ENCODE data around the gene NUP37. TPM values are rescaled to one million over a fixed set of nuclear protein-coding genes. Genes with fewer than 3 reads are reported as not detected.

Gene NUP37
- total and polyA plus RNA-seq, 4 donors, result 14.0 to 23.3 (median 19.5) TPM

DNA sequence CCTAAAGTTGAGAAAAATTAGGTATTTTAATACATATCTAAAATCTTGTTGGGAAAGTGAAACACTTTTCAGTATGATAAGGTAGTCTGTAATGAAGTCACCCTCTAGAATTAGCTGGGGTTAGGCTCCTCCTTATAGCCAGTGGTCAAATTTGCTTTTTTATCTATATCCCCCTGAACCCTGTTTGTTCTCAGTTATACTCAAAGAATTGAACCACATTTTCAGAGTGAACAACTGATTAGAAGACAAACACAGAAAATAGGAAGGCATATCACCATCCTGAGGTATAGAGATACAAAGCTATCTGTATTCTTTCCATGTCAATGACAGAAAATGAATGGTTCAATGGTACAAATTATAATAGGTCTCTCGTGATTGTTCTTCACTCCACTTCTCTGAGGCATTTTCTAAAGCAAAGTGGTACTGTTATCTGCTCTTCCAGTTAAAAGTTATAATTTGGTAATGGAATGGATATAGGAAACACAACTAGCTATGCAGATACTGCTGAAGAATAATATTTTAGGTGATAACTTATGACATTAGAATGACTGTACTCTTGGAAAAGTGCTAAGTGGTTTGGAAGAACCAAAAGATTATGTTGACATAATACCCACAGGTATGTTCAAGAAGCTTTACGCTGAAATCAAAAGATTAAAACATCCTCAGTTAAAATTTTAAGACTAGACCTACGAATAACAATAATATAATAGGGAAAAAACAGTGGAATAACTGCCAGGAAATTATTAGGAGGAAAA is 85.7 kb downstream of the NUP37 start:
- Histone ChIP-seq H3K27me3 (ENCODE audit: control insufficient read depth in 3 of 3, insufficient read depth in 3 of 3, low read length in 2 of 3) (no peaks in the 10 kb centered on the region), H3K4me1 (ENCODE audit: control insufficient read depth in 5 of 5, insufficient read depth in 5 of 5, low read length in 5 of 5) (no peaks in the 10 kb centered on the region), H3K4me3 (no peak overlapping the region), H3K36me3 (ENCODE audit: control insufficient read depth in 4 of 4, insufficient read depth in 4 of 4, low read length in 4 of 4) (peaks cover 0 to 22% (median 8%) of the 10 kb centered on the region in 4 donors), H3K27ac (ENCODE audit: low read depth in 1 of 2, low read length in 1 of 2) (no peak overlapping the region), H3K9ac (ENCODE audit: insufficient read depth in 1 of 2, low read length in 2 of 2) (no peak overlapping the region), H3K9me3 (ENCODE audit: control insufficient read depth in 4 of 4, insufficient read depth in 3 of 4, low read length in 3 of 4) (no peaks in the 10 kb centered on the region)
- TF ChIP-seq, protein P1, sequence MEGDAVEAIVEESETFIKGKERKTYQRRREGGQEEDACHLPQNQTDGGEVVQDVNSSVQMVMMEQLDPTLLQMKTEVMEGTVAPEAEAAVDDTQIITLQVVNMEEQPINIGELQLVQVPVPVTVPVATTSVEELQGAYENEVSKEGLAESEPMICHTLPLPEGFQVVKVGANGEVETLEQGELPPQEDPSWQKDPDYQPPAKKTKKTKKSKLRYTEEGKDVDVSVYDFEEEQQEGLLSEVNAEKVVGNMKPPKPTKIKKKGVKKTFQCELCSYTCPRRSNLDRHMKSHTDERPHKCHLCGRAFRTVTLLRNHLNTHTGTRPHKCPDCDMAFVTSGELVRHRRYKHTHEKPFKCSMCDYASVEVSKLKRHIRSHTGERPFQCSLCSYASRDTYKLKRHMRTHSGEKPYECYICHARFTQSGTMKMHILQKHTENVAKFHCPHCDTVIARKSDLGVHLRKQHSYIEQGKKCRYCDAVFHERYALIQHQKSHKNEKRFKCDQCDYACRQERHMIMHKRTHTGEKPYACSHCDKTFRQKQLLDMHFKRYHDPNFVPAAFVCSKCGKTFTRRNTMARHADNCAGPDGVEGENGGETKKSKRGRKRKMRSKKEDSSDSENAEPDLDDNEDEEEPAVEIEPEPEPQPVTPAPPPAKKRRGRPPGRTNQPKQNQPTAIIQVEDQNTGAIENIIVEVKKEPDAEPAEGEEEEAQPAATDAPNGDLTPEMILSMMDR (IDR thresholded peaks at IDR 0.05; ENCODE audit: control extremely low read depth, extremely low read depth), result no peak
- DNase-seq, result no peak
- peak; percentile 34 for ATAC-seq (ENCODE audit: insufficient read depth, low FRiP score)
- 48 to 61% methylated on average over 3 of the region's 3 CpGs for WGBS, 2 donors

DNA sequence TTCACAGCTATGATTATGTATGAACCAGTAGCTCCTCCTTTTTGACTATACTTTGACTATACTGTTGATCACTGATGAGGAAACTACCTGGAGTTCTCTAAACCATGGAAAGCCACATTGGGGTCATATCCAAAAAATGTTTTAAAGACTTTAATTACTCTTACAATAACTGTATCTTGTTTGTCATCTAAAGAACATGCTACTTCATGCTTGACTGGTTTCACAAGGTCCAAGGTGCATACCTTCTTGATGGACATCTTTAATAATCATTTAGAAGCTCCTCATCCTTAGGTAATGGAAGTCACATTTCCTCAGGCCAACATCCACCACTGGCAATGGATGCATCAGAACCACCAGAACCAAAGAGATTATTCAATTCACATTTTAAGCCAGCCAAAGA is 88.1 kb downstream of the NUP37 start:
- Histone ChIP-seq H3K27me3 (ENCODE audit: control insufficient read depth in 3 of 3, insufficient read depth in 3 of 3, low read length in 2 of 3) (no peaks in the 10 kb centered on the region), H3K4me1 (ENCODE audit: control insufficient read depth in 5 of 5, insufficient read depth in 5 of 5, low read length in 5 of 5) (no peaks in the 10 kb centered on the region), H3K27ac (ENCODE audit: low read depth in 1 of 2, low read length in 1 of 2) (no peak overlapping the region), H3K9me3 (ENCODE audit: control insufficient read depth in 4 of 4, insufficient read depth in 3 of 4, low read length in 3 of 4) (no peaks in the 10 kb centered on the region), H3K4me3 (no peak overlapping the region), H3K9ac (ENCODE audit: insufficient read depth in 1 of 2, low read length in 2 of 2) (no peak overlapping the region), H3K36me3 (ENCODE audit: control insufficient read depth in 4 of 4, insufficient read depth in 4 of 4, low read length in 4 of 4) (peaks cover 0 to 15% (median 5%) of the 10 kb centered on the region in 4 donors)
- TF ChIP-seq, protein P1 (IDR thresholded peaks at IDR 0.05; ENCODE audit: control extremely low read depth, extremely low read depth), result no peak
- DNase-seq (no peak), ATAC-seq (ENCODE audit: insufficient read depth, low FRiP score) (no peak)

DNA sequence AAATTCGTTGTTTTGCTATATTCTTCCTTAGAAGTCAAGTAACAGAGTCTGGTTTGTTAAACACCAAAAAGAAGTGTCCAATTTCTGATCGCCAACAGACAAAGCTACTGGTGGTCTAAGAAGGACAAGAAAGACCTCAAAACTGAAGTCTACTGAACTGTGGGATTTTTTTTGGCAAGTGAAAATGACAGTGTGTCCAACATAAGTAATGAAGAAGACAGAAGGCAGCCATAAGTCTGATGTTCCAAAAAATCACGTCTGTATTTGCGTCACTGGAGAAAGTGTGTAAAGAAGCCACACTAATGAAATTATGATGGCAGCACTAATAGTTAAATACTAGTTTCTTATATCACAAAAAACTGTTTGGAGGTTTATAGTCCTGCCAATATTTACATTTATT is 90.8 kb downstream of the NUP37 start:
- Histone ChIP-seq H3K9me3 (ENCODE audit: control insufficient read depth in 4 of 4, insufficient read depth in 3 of 4, low read length in 3 of 4) (no peaks in the 10 kb centered on the region), H3K27ac (ENCODE audit: low read depth in 1 of 2, low read length in 1 of 2) (no peak overlapping the region), H3K4me3 (no peak overlapping the region), H3K9ac (ENCODE audit: insufficient read depth in 1 of 2, low read length in 2 of 2) (no peak overlapping the region), H3K4me1 (ENCODE audit: control insufficient read depth in 5 of 5, insufficient read depth in 5 of 5, low read length in 5 of 5) (peaks cover 0 to 4% (median 0%) of the 10 kb centered on the region in 5 donors), H3K36me3 (ENCODE audit: control insufficient read depth in 4 of 4, insufficient read depth in 4 of 4, low read length in 4 of 4) (peaks cover 0 to 9% (median 0%) of the 10 kb centered on the region in 4 donors), H3K27me3 (ENCODE audit: control insufficient read depth in 3 of 3, insufficient read depth in 3 of 3, low read length in 2 of 3) (no peaks in the 10 kb centered on the region)
- no peak for ATAC-seq (ENCODE audit: insufficient read depth, low FRiP score)
- TF ChIP-seq, protein P1 (IDR thresholded peaks at IDR 0.05; ENCODE audit: control extremely low read depth, extremely low read depth), result no peak
- DNase-seq, result no peak
- WGBS, 2 donors, result 84 to 93% methylated on average over 4 of the region's 4 CpGs
